SK-N-SH treated with all-trans-retinoic acid at 6 μM for 48 hours (cell line): ENCODE data around the gene CBFA2T3.

Experiments
- ATAC-seq: fragments of 200-7000 bp; cut with Tn5 transposase; 3 replicates; pipeline ENCODE4 v1.9.1; 2020; ENCODE audit warnings: mild to moderate bottlenecking, moderate library complexity
- ARNTL ChIP-seq: fragments of 450-650 bp; formaldehyde crosslinking; IDR thresholded peaks from 2 replicates; pipeline ENCODE4 v1.5.0; 2020; ENCODE audit warnings: low read depth, mild to moderate bottlenecking, moderate library complexity, borderline replicate concordance
- BACH2 ChIP-seq: fragments of 250-450 bp; sonication (Bioruptor Pico); IDR thresholded peaks from 2 replicates; pipeline ENCODE4 v1.9.0; 2021; ENCODE audit warnings: mild to moderate bottlenecking, borderline replicate concordance
- CREB5 ChIP-seq: fragments of 250-450 bp; sonication (Bioruptor Pico); IDR thresholded peaks from 2 replicates; pipeline ENCODE4 v1.5.1; 2020; ENCODE audit warnings: low read depth, mild to moderate bottlenecking, moderate library complexity
- CSDC2 ChIP-seq: fragments of 250-450 bp; sonication (Bioruptor Pico); IDR thresholded peaks from 2 replicates; pipeline ENCODE4 v1.5.0; 2020; ENCODE audit warnings: mild to moderate bottlenecking, moderate library complexity
- CSRNP3 ChIP-seq: fragments of 250-450 bp; sonication (Bioruptor Pico); IDR thresholded peaks from 2 replicates; pipeline ENCODE4 v1.5.1; 2021; ENCODE audit warnings: mild to moderate bottlenecking, moderate library complexity
- ESRRG ChIP-seq: fragments of 250-450 bp; sonication (Bioruptor Pico); IDR thresholded peaks from 2 replicates; pipeline ENCODE4 v1.6.1; 2021; ENCODE audit warnings: mild to moderate bottlenecking
- GLIS3 ChIP-seq: fragments of 250-450 bp; sonication (Bioruptor Pico); IDR thresholded peaks from 2 replicates; pipeline ENCODE4 v1.5.0; 2020; ENCODE audit warnings: mild to moderate bottlenecking, moderate library complexity
- ISL1 ChIP-seq: fragments of 250-450 bp; sonication (Bioruptor Pico); IDR thresholded peaks from 2 replicates; pipeline ENCODE4 v2.1.2; 2022; ENCODE audit warnings: mild to moderate bottlenecking, moderate library complexity
- OSR1 ChIP-seq: fragments of 250-450 bp; sonication (Bioruptor Pico); IDR thresholded peaks from 2 replicates; pipeline ENCODE4 v1.8.0; 2022; ENCODE audit warnings: moderate library complexity, mild to moderate bottlenecking, inconsistent platforms
- PATZ1 ChIP-seq: fragments of 250-450 bp; sonication (Bioruptor Pico); IDR thresholded peaks from 2 replicates; pipeline ENCODE4 v1.8.0; 2020; ENCODE audit warnings: mild to moderate bottlenecking, moderate library complexity, borderline replicate concordance
- POU6F1 ChIP-seq: fragments of 250-450 bp; sonication (Bioruptor Pico); IDR thresholded peaks from 2 replicates; pipeline ENCODE4 v1.8.0; 2021; ENCODE audit warnings: low read depth, mild to moderate bottlenecking, moderate library complexity, borderline replicate concordance
- PPARA ChIP-seq: fragments of 250-450 bp; sonication (Bioruptor Pico); IDR thresholded peaks from 2 replicates; pipeline ENCODE4 v1.5.0; 2020; ENCODE audit warnings: mild to moderate bottlenecking, borderline replicate concordance
- RARB ChIP-seq: fragments of 250-450 bp; sonication (Bioruptor Pico); IDR thresholded peaks from 2 replicates; pipeline ENCODE4 v1.8.0; 2021; ENCODE audit warnings: mild to moderate bottlenecking, moderate library complexity
- SNAI2 ChIP-seq: fragments of 250-450 bp; sonication (Bioruptor Pico); IDR thresholded peaks from 2 replicates; pipeline ENCODE4 v1.5.0; 2020; ENCODE audit warnings: mild to moderate bottlenecking, moderate library complexity
- TOX ChIP-seq: fragments of 250-450 bp; sonication (Bioruptor Pico); IDR thresholded peaks from 2 replicates; pipeline ENCODE4 v1.8.0; 2021; ENCODE audit warnings: mild to moderate bottlenecking, moderate library complexity, borderline replicate concordance
- TSHZ2 ChIP-seq: fragments of 250-450 bp; sonication (Bioruptor Pico); IDR thresholded peaks from 2 replicates; pipeline ENCODE4 v1.5.0; 2020; ENCODE audit warnings: mild to moderate bottlenecking, moderate library complexity
- ZC3H10 ChIP-seq: fragments of 250-450 bp; sonication (Bioruptor Pico); IDR thresholded peaks from 2 replicates; pipeline ENCODE4 v1.5.1; 2021; ENCODE audit warnings: mild to moderate bottlenecking, moderate library complexity
- ZFP3 ChIP-seq: fragments of 250-450 bp; sonication (Bioruptor Pico); IDR thresholded peaks from 2 replicates; pipeline ENCODE4 v1.5.0; 2020; ENCODE audit warnings: mild to moderate bottlenecking, moderate library complexity
- ZFP30 ChIP-seq: fragments of 450-650 bp; formaldehyde crosslinking; IDR thresholded peaks from 2 replicates; pipeline ENCODE4 v1.5.0; 2022; ENCODE audit warnings: mild to moderate bottlenecking, moderate library complexity
- ZNF565 ChIP-seq: fragments of 450-650 bp; formaldehyde crosslinking; conservative IDR thresholded peaks from 2 replicates; pipeline ENCODE4 v1.5.0; 2020; ENCODE audit warnings: low read depth, mild to moderate bottlenecking, moderate library complexity
- ZNF70 ChIP-seq: fragments of 450-650 bp; formaldehyde crosslinking; IDR thresholded peaks from 2 replicates; pipeline ENCODE4 v1.5.0; 2020; ENCODE audit warnings: mild to moderate bottlenecking, moderate library complexity
- ZNF8 ChIP-seq: fragments of 450-650 bp; formaldehyde crosslinking; IDR thresholded peaks from 2 replicates; pipeline ENCODE4 v1.5.0; 2020; ENCODE audit warnings: mild to moderate bottlenecking, moderate library complexity

Gene CBFA2T3

GRCh38 chr16:88905563-88905962 lies 71.4 kb downstream of the CBFA2T3 start:
- ATAC-seq: peak; percentile 14; the same call in 2 of the 3 replicates
- TF ChIP-seq ISL1 (CRISPR knock-in tag) (no peak), PATZ1 (CRISPR knock-in tag) (no peak), OSR1 (no peak), GLIS3 (no peak), TOX (CRISPR knock-in tag) (no peak), RARB (no peak), ZFP3 (CRISPR knock-in tag) (no peak), ESRRG (CRISPR knock-in tag) (no peak), ZC3H10 (CRISPR knock-in tag) (no peak), TSHZ2 (CRISPR knock-in tag) (no peak), CREB5 (no peak), ZFP30 (CRISPR knock-in tag) (no peak), ZNF565 (CRISPR knock-in tag) (no peak), SNAI2 (CRISPR knock-in tag) (no peak), PPARA (CRISPR knock-in tag) (no peak), ARNTL (CRISPR knock-in tag) (no peak)

GRCh38 chr16:88904676-88905365 lies 72.2 kb downstream of the CBFA2T3 start:
- ATAC-seq: no peak
- TF ChIP-seq CSDC2 (no peak), ISL1 (CRISPR knock-in tag) (no peak), ARNTL (CRISPR knock-in tag) (no peak), ESRRG (CRISPR knock-in tag) (no peak), ZNF8 (CRISPR knock-in tag) (no peak), PATZ1 (CRISPR knock-in tag) (no peak), POU6F1 (no peak), ZNF70 (no peak), SNAI2 (CRISPR knock-in tag) (no peak), TSHZ2 (CRISPR knock-in tag) (no peak), BACH2 (CRISPR knock-in tag) (no peak), CSRNP3 (no peak), OSR1 (no peak), PPARA (CRISPR knock-in tag) (no peak), TOX (CRISPR knock-in tag) (no peak), GLIS3 (no peak), CREB5 (no peak), ZFP3 (CRISPR knock-in tag) (no peak), RARB (no peak), ZFP30 (CRISPR knock-in tag) (no peak)
- TF ChIP-seq, all 23 proteins: peak for 0
